HG02884 (cell line): ENCODE results near the gene ENG.
A peak's percentile ranks its signal among the peaks of the same experiment; 100 is the strongest.

Experiments
- ATAC-seq: cut with Tn5 transposase; IDR thresholded peaks from one replicate; pipeline ENCODE4 v1.9.1; 2021; ENCODE audit warnings: mild to moderate bottlenecking, moderate library complexity; ENCODE audit not compliant: unreplicated experiment

Gene ENG

GRCh38 chr9:127815512-127816361 lies 38.7 kb downstream of the ENG start:
- ATAC-seq: no peak

GRCh38 chr9:127814619-127815511 lies 39.6 kb downstream of the ENG start:
- no peak for ATAC-seq

- ATAC-seq: no peak
Measured at GRCh38 chr9:127813686-127814226, 40.7 kb downstream of the ENG start.

- no peak for ATAC-seq
Measured at GRCh38 chr9:127812936-127813675, 41.4 kb downstream of the ENG start.

- ATAC-seq: no peak
Measured at GRCh38 chr9:127812011-127812410, 42.4 kb downstream of the ENG start.

- ATAC-seq: no peak
Measured at GRCh38 chr9:127810378-127811187, 43.9 kb downstream of the ENG start.

- ATAC-seq: no peak
Measured at GRCh38 chr9:127809540-127810377, 44.7 kb downstream of the ENG start.

GRCh38 chr9:127809002-127809539 lies 45.4 kb downstream of the ENG start:
- ATAC-seq: no peak

GRCh38 chr9:127808347-127809001 lies 46.0 kb downstream of the ENG start:
- no peak for ATAC-seq

GRCh38 chr9:127806871-127807270 lies 47.6 kb downstream of the ENG start:
- no peak for ATAC-seq

- ATAC-seq: no peak
Measured at GRCh38 chr9:127805620-127806019, 48.8 kb downstream of the ENG start.

- ATAC-seq: no peak
Measured at GRCh38 chr9:127803507-127804352, 50.7 kb downstream of the ENG start.

- peak; percentile 76 for ATAC-seq
Measured at GRCh38 chr9:127802576-127803443, 51.6 kb downstream of the ENG start, which contains the start of gene FPGS. FPGS (plus strand) TSS chr9:127802882; CDS start chr9:127802925, 43 bp downstream.

- ATAC-seq: no peak
Measured at GRCh38 chr9:127801955-127802575, 52.4 kb downstream of the ENG start.

- no peak for ATAC-seq
Measured at GRCh38 chr9:127796852-127797370, 57.5 kb downstream of the ENG start.
